Measurements from ENCODE around the gene ABTB1.

ABTB1 gene

DNA sequence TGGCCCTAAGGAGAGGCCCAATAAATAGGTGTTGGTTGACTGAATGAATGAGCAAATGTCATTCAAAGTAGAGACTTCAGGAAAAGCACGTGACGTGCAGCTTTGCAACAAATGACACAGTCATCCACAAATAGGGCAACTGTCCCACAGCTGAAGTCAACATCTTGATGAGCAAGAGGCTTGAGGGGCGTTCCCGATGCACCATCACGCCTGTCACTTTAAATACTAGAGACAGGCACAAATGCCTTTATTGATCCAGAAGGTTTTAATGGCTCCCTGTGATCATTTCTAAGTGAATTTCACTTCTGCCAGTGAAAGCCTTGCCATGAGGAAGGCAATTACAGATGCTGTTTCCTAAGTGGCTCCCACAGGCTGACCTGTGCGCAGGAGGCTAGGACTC lies 43.6 kb downstream of the ABTB1 start:
- TF ChIP-seq EP300 (IDR thresholded peaks at IDR 0.05; ENCODE audit: borderline replicate concordance) (no peak), CREB1 (IDR thresholded peaks at IDR 0.05; ENCODE audit: low read depth) (no peak), NFIC (IDR thresholded peaks at IDR 0.05) (no peak), ZBTB7A (IDR thresholded peaks at IDR 0.05; ENCODE audit: low read depth) (no peak), RAD21 (IDR thresholded peaks at IDR 0.05; ENCODE audit: low read depth) (no peak), TCF12 (IDR thresholded peaks at IDR 0.05; ENCODE audit: low read depth) (no peak), TAF1 (IDR thresholded peaks at IDR 0.05; ENCODE audit: low read depth) (no peak), YY1 (IDR thresholded peaks at IDR 0.05; ENCODE audit: low read depth) (no peak), USF1 (IDR thresholded peaks at IDR 0.05) (no peak)
- TF ChIP-seq, protein P1, sequence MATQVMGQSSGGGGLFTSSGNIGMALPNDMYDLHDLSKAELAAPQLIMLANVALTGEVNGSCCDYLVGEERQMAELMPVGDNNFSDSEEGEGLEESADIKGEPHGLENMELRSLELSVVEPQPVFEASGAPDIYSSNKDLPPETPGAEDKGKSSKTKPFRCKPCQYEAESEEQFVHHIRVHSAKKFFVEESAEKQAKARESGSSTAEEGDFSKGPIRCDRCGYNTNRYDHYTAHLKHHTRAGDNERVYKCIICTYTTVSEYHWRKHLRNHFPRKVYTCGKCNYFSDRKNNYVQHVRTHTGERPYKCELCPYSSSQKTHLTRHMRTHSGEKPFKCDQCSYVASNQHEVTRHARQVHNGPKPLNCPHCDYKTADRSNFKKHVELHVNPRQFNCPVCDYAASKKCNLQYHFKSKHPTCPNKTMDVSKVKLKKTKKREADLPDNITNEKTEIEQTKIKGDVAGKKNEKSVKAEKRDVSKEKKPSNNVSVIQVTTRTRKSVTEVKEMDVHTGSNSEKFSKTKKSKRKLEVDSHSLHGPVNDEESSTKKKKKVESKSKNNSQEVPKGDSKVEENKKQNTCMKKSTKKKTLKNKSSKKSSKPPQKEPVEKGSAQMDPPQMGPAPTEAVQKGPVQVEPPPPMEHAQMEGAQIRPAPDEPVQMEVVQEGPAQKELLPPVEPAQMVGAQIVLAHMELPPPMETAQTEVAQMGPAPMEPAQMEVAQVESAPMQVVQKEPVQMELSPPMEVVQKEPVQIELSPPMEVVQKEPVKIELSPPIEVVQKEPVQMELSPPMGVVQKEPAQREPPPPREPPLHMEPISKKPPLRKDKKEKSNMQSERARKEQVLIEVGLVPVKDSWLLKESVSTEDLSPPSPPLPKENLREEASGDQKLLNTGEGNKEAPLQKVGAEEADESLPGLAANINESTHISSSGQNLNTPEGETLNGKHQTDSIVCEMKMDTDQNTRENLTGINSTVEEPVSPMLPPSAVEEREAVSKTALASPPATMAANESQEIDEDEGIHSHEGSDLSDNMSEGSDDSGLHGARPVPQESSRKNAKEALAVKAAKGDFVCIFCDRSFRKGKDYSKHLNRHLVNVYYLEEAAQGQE (IDR thresholded peaks at IDR 0.05; ENCODE audit: low read depth): no peak
- TF ChIP-seq, protein P2, sequence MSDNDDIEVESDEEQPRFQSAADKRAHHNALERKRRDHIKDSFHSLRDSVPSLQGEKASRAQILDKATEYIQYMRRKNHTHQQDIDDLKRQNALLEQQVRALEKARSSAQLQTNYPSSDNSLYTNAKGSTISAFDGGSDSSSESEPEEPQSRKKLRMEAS (IDR thresholded peaks at IDR 0.05): no peak

DNA sequence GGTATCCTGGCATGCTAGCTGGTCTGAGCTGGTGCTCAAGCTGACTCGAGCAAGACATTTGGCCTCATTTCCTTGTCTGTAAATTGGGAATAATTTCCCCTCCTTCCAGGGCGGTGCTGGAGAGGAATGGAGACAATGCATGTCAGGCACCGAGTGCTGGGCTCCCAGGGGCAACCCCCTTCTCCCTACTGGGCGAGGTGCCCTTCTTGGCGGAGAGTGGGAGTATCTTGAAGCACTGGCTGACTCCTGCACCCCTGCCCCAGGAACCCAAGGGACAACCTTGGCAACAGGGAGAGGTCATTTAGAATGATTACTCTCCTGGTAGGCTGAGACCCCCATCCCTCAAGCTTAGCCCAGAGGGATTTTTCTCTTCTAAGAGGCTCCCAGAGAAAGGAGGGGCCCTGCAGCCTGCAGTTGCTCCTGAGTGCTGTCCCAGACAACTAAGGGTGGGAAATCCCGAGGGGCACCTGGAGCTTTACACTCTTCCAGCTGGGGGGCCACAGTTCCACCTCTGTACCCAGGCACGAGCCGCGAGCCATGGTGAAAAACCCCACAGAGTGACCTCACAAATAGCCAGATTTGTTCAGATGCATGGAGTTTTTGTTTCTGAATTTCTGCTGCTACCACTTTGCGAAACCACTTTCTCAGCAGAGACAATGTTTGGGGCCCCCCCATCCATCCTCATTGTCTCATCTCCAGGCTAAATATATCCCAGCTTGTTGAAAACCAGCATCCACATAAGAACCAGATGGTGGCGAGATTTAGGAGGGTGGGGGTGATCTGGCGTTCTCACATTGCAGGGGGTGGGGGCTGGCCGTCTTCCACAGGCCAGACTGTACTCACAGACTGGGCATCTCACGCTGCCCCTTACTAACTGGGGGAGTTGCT lies 44.8 kb downstream of the ABTB1 start:
- TF ChIP-seq EGR1 (IDR thresholded peaks at IDR 0.05) (no peak), FOXM1 (IDR thresholded peaks at IDR 0.05; ENCODE audit: borderline replicate concordance, low read depth) (no peak), YY1 (IDR thresholded peaks at IDR 0.05; ENCODE audit: low read depth) (no peak), CREB1 (IDR thresholded peaks at IDR 0.05; ENCODE audit: low read depth) (no peak), CEBPB (IDR thresholded peaks at IDR 0.05) (no peak), TCF12 (IDR thresholded peaks at IDR 0.05; ENCODE audit: low read depth) (no peak), USF1 (IDR thresholded peaks at IDR 0.05) (no peak), TEAD4 (IDR thresholded peaks at IDR 0.05) (no peak), EP300 (IDR thresholded peaks at IDR 0.05; ENCODE audit: borderline replicate concordance) (no peak), TAF1 (IDR thresholded peaks at IDR 0.05; ENCODE audit: low read depth) (no peak)
- TF ChIP-seq, protein P1 (IDR thresholded peaks at IDR 0.05; ENCODE audit: low read depth): no peak

DNA sequence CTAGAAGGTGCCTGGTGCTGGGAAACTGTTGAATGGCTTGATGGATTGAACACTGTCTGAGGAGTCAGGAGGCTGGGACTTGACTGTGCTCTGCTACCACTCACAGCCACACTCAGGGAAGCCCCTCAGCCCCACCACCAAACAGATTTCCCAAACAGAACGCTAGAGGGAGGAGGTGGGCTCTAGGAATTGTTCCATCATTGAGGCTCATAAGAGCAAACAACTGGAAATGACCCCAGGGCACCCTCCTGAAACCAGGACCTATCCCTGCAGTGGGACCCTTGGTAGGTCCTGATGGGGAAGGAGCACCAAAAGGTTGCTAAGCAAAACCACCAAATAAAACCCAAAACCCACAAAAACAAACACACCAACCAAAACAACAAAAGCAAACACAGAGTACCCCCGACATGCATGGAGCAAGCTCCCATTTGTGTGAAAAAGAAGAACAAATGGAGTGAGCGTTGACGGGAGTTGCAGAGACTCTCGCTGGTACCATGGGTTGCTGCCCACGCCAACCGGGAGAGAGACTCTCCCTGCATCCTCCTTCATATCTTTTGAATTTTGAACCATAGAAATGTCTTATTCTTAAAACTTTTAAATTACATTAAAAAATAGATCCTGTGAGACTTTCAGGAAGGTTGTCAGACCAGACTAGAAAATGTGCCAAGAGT lies 45.6 kb downstream of the ABTB1 start:
- no peak for TF ChIP-seq EGR1 (IDR thresholded peaks at IDR 0.05)
- no peak for TF ChIP-seq ZBTB7A (IDR thresholded peaks at IDR 0.05; ENCODE audit: low read depth)
- no peak for TF ChIP-seq RAD21 (IDR thresholded peaks at IDR 0.05; ENCODE audit: low read depth)
- TF ChIP-seq TAF1 (IDR thresholded peaks at IDR 0.05; ENCODE audit: low read depth): no peak
- no peak for TF ChIP-seq TCF12 (IDR thresholded peaks at IDR 0.05; ENCODE audit: low read depth)
- no peak for TF ChIP-seq CEBPB (IDR thresholded peaks at IDR 0.05)
- no peak for TF ChIP-seq CREB1 (IDR thresholded peaks at IDR 0.05; ENCODE audit: low read depth)
- no peak for TF ChIP-seq TEAD4 (IDR thresholded peaks at IDR 0.05)
- no peak for TF ChIP-seq EP300 (IDR thresholded peaks at IDR 0.05; ENCODE audit: borderline replicate concordance)
- no peak for TF ChIP-seq NFIC (IDR thresholded peaks at IDR 0.05)
- TF ChIP-seq, protein P2 (IDR thresholded peaks at IDR 0.05): no peak
- no peak for TF ChIP-seq USF1 (IDR thresholded peaks at IDR 0.05)
- TF ChIP-seq, protein P1 (IDR thresholded peaks at IDR 0.05; ENCODE audit: low read depth): no peak
- TF ChIP-seq FOXM1 (IDR thresholded peaks at IDR 0.05; ENCODE audit: borderline replicate concordance, low read depth): no peak
- TF ChIP-seq YY1 (IDR thresholded peaks at IDR 0.05; ENCODE audit: low read depth): no peak
